Body of pancreas (tissue), 4 donors: ENCODE measurements around the gene ELAVL2.

Experiments used
- CTCF ChIP-seq, 7 experiments: fragments of 450-650 bp in 4 of 7; fragments of 200-600 bp in 3 of 7; sonication (generic) in 3 of 7; IDR thresholded peaks; one replicate each; pipeline ENCODE4 v1.5.1; 2016 to 2019; ENCODE audit warnings: antibody characterized with exemption in 7 of 7
- POLR2A ChIP-seq, 3 donors: fragments of 450-650 bp; IDR thresholded peaks; one replicate each; pipeline ENCODE4 v1.6.1; 2016; ENCODE audit warnings: antibody characterized with exemption in 3 of 3, mild to moderate bottlenecking in 2 of 3

GRCh38 chr9:23771746-23772384 is 54.2 kb downstream of the ELAVL2 start:
- TF ChIP-seq CTCF (IDR thresholded peaks at IDR 0.05): no peak
- no peak for TF ChIP-seq POLR2A (IDR thresholded peaks at IDR 0.05)
